Measurements from ENCODE around the gene ATCAY. TPM values are rescaled to one million over a fixed set of nuclear protein-coding genes. Genes with fewer than 3 reads are reported as not detected.
"Not testable (repeated sequence)": the region's sequence is repeated elsewhere in the genome, so short reads cannot be mapped to it uniquely, and the experiment has no call there.

Gene ATCAY
- polyA plus RNA-seq, 1 donor = 1.8 TPM

- no peak for DNase-seq
Observed at GRCh38 chr19:3949997-3950859, 69.7 kb downstream of the ATCAY start.

- peak; percentile 51 for DNase-seq
Observed at GRCh38 chr19:3950871-3951861, 70.7 kb downstream of the ATCAY start.

GRCh38 chr19:3952755-3953276 lies 72.3 kb downstream of the ATCAY start:
- DNase-seq = not testable (repeated sequence)

GRCh38 chr19:3954107-3954506 lies 73.6 kb downstream of the ATCAY start:
- no peak for DNase-seq

- not testable (repeated sequence) for DNase-seq
Observed at GRCh38 chr19:3955276-3955675, 74.8 kb downstream of the ATCAY start.

GRCh38 chr19:3955688-3956087 lies 75.2 kb downstream of the ATCAY start:
- no peak for DNase-seq

GRCh38 chr19:3958836-3959765 lies 78.6 kb downstream of the ATCAY start:
- DNase-seq = no peak

- DNase-seq = no peak
Observed at GRCh38 chr19:3959766-3960131, 79.3 kb downstream of the ATCAY start.

- DNase-seq = no peak
Observed at GRCh38 chr19:3961007-3961406, 80.5 kb downstream of the ATCAY start.

GRCh38 chr19:3963458-3964255 lies 83.2 kb downstream of the ATCAY start:
- DNase-seq = no peak

- no peak for DNase-seq
Observed at GRCh38 chr19:3964256-3965194, 84.0 kb downstream of the ATCAY start.

GRCh38 chr19:3966051-3967017 lies 85.8 kb downstream of the ATCAY start:
- no peak for DNase-seq

GRCh38 chr19:3967983-3968382 lies 87.5 kb downstream of the ATCAY start:
- not testable (repeated sequence) for DNase-seq

GRCh38 chr19:3968556-3969434 lies 88.3 kb downstream of the ATCAY start:
- peak; percentile 86 for DNase-seq

- DNase-seq = no peak
Observed at GRCh38 chr19:3969435-3970312, 89.2 kb downstream of the ATCAY start.

GRCh38 chr19:3970313-3970807 lies 89.9 kb downstream of the ATCAY start:
- no peak for DNase-seq
